Activated CD4-positive, alpha-beta T cell treated with anti-CD3 and anti-CD28 coated beads for 48 hours (primary cell): Measurements from ENCODE around the gene PZP.

Source experiments
- DNase-seq: peaks from one replicate; pipeline ENCODE4 v3.0.0-alpha.2; 2020

The PZP gene

GRCh38 chr12:9101018-9101687 lies 107.0 kb downstream of the PZP start:
- no peak for DNase-seq

- no peak for DNase-seq
Measured at GRCh38 chr12:9099552-9100190, 108.5 kb downstream of the PZP start.
